ENCODE results near the gene XIRP1.
"Not testable (repeated sequence)": the region's sequence is repeated elsewhere in the genome, so short reads cannot be mapped to it uniquely, and the experiment has no call there.

The XIRP1 gene, protein sequence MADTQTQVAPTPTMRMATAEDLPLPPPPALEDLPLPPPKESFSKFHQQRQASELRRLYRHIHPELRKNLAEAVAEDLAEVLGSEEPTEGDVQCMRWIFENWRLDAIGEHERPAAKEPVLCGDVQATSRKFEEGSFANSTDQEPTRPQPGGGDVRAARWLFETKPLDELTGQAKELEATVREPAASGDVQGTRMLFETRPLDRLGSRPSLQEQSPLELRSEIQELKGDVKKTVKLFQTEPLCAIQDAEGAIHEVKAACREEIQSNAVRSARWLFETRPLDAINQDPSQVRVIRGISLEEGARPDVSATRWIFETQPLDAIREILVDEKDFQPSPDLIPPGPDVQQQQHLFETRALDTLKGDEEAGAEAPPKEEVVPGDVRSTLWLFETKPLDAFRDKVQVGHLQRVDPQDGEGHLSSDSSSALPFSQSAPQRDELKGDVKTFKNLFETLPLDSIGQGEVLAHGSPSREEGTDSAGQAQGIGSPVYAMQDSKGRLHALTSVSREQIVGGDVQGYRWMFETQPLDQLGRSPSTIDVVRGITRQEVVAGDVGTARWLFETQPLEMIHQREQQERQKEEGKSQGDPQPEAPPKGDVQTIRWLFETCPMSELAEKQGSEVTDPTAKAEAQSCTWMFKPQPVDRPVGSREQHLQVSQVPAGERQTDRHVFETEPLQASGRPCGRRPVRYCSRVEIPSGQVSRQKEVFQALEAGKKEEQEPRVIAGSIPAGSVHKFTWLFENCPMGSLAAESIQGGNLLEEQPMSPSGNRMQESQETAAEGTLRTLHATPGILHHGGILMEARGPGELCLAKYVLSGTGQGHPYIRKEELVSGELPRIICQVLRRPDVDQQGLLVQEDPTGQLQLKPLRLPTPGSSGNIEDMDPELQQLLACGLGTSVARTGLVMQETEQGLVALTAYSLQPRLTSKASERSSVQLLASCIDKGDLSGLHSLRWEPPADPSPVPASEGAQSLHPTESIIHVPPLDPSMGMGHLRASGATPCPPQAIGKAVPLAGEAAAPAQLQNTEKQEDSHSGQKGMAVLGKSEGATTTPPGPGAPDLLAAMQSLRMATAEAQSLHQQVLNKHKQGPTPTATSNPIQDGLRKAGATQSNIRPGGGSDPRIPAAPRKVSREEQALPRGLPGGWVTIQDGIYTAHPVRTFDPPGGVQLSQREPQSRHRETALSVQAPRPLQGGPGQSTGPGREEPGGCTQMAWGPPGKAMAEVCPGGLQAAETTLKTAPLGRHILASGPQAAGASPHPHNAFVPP (N-terminal part only)

GRCh38 chr3:39192490-39193092 is at the start of gene XIRP1:
Gene XIRP1 (minus strand): TSS chr3:39192595. CDS start chr3:39189445, 3,150 bp downstream.
- peak; percentile 33 for DNase-seq

DNA sequence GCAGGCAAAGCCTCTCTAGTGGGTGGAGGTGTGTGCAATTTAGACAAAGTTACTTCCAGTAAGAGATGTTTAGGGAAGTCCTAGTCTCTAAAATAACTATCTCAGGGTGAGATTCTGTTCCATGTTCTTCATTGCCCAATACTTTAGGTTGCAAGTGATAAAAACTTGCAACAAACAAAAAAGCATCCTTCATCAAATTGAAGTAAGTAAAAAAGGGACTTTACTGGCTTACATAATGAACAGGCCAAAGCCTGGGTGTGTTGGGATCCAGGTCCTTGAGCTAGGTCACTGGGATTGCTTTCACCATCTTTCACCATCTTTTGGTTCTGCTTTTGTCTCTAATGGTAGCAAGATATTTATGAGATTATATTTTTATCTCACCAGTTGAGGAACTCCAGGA is 49.2 kb upstream of the XIRP1 start:
- DNase-seq: no peak

DNA sequence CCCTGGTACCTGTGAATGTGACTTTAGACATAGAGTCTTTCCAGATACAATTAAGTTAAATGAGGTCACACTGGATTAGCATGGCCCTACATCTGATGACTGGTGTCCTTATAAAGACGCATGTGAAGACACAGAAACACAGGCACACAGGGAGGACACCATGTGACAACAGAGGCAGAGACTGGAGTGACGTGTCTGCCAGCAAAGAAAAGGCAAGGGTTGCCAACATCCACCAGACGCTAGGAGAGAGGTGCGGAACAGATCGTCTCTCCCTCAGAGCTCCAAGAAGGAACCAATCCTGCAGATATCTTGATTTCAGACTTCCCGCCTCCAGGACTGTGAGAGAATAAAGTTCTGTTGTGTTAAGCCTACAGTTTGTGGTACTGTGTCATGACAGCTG is 44.6 kb upstream of the XIRP1 start:
- DNase-seq: no peak

- peak; percentile 14 for DNase-seq
Observed at GRCh38 chr3:39234651-39235050, 42.3 kb upstream of the XIRP1 start.

GRCh38 chr3:39232859-39233258 is 40.5 kb upstream of the XIRP1 start:
- no peak for DNase-seq

DNA sequence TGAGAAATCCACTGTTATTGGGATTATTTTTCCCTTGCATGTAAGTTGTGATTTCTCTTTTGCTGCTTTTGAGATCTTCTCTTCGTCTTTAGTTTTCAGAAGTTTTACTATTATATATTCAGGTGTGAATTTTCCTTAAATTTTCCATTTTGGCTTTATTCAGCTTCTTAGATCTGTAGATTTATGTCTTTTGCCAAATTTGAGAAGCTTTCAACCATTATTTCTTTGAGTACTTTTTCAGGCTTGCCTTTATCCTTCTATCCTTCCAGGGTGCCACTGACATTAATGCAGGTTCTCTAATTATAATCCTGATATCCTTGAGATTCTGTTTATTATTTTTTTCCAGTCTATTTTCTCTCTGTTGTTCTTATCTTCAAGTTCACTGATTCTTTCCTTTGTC is 38.1 kb upstream of the XIRP1 start:
- no peak for DNase-seq

GRCh38 chr3:39228496-39228895 is 36.1 kb upstream of the XIRP1 start:
- DNase-seq: no peak

DNA sequence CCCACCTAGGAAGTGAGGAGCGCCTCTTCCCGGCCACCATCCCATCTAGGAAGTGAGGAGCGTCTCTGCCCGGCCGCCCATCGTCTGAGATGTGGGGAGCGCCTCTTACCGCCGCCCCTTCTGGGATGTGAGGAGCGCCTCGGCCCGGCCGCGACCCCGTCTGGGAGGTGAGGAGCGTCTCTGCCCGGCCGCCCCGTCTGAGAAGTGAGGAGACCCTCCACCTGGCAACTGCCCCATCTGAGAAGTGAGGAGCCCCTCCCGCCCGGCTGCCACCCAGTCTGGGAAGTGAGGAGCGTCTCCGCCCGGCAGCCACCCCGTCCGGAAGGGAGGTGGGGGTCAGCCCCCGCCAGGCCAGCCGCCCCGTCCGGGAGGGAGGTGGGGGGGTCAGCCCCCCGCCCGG is 35.2 kb upstream of the XIRP1 start:
- not testable (repeated sequence) for DNase-seq

GRCh38 chr3:39226106-39226741 is 33.8 kb upstream of the XIRP1 start:
- DNase-seq: no peak

DNA sequence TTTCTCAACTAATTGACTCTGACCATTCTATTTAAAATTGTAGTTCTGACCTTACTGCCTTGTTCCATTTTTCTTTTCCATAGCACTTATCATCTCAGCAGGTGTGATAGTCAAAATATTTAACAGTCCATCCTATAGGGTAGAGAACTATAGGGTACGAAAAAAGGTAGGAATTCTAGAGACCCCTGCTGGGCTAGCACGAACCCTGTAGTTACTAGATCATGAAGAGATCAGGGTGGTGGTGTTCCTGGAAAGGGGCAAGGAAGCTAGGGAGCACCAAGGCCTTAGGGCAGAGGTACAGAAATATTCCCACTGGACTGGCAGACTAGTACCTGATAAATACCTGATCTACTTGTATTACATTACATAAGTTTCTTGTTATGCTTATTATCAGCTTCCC is 31.9 kb upstream of the XIRP1 start:
- DNase-seq: no peak

DNA sequence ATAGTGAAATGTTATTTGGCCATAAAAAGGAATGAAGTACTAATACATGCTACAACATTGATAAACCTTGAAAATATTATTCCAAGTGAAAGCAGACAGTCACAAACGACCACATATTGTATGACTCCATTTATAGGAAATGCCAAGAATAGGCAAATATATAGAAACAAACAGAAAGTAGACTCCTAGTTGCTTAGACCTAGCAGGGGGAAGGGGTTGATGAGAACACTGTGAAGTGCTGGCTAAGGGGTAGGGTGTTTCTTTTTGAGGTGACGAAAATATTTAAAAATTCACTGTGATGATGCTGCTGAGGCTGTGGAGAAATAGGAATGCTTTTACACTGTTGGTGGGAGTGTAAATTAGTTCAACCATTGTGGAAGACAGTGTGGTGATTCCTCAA is 30.5 kb upstream of the XIRP1 start:
- no peak for DNase-seq

DNA sequence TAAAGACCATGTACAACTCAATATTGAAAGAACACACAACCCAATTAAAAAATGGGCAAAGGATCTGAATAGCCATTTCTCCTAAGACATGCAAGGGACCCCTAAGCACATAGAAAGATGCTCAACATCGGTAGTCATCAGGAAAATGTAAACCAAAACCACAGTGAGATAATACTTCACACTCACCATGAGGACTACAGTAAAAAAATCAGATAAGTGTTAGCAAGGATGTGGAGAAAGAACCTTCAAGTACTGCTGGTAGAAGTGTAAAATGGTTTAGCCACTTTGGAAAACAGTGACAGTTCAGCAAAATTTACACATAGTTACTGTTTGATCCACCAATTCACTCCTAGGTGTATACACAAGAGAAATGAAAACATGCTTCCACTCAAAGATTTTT is 30.1 kb upstream of the XIRP1 start:
- no peak for DNase-seq

GRCh38 chr3:39221141-39221530 is 28.7 kb upstream of the XIRP1 start:
- DNase-seq: no peak

DNA sequence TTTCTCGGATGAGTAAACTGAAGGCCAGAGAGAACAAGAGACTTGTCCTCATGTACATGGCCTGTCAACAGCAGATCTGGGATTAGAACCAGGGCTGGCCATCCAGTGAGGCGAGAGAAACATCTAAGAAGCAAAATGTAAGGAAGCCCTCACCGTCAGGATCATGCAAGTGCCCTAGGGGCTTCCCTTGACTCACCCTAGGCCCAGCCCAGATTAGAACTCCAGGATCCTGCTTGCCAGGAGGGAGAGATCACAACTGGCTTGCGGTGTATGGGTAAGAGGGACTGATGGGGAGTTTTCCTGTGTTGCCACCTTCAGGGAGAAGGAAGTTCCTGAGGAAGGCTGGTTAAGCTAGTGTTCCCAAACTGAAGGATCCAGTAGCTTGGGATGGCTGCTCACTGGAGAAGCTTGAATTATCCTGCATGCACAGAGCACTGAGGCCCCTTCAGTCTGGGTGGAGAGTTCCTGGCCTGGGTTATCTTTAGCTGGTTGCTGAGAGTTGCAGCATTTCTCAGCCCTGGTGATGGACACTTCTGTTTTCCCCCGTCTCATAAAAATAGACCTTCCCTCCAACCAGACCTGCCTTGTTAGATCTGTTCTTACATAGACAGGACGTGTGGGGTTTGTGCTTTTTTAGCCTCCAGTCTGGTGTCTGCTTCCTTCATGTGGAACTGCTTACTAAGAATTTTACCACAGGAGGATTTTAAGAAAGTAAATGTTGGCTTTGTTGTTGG is 28.2 kb upstream of the XIRP1 start:
- DNase-seq: no peak

DNA sequence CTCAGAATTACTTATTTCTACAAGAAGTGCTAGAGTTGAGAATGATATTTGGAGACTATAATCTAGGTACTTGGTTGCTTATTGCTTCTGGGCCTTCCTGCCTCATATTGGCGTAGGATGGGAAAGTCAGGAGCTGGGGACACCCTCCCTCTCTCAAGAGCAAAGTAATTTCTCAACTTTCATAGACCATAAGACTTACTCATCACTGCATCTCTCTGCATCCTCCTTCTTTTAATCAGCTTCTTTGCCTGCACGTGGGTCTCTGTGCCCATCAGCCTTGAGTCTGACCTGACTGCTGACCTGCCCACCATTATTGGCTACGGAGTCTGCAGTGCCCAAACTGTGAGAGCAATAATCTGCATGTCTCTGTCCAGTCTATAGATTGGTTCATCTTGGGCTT is 27.3 kb upstream of the XIRP1 start:
- DNase-seq: no peak

DNA sequence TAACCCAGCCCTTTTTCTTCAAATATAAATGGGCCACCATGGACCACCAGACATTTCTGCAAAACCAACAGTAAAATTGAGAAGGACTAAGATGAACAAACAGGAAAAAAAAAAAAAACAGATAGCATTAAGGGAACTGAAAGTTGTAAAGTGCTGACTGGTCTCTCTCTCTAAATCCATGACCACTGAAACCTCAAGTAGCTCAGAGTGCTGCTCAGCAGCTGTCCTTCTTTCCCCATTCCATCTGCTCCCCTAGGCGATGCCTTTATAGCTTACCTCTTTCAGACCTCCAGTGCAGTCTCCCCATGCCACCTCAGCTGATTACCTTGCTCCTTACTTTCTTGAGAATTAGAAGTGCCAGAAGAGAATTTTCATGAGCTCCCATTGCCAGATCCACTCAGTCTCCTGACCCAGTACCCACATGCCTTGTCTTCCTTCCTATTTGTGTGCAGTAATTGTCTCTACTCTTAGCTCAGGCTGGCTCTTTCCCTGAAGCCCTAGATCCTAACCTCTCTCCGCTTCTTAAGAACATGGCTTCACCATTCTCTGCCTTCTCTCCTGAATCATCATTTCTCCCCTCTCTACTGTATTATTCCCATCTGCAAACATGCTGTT is 23.9 kb upstream of the XIRP1 start:
- DNase-seq: no peak

DNA sequence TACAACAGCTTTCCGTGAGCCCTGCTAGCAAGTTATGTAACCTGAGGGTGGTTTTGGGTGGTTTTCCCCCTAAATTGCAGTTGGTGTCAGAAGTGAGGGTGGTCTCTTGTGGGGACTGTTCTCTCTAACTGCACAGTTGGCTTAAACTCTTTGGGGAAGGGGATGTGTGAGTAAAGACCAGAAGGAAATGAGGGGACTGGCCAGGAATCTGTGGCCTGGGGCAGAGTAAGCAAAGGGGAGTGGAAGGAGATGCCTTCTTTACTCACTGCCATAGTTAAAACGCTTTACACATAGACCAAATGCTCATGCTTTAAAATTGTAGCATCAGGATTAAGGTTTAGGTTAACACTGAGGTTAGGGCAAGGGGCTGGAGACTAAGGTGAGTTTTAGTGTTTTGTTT is 21.2 kb upstream of the XIRP1 start:
- DNase-seq: no peak

DNA sequence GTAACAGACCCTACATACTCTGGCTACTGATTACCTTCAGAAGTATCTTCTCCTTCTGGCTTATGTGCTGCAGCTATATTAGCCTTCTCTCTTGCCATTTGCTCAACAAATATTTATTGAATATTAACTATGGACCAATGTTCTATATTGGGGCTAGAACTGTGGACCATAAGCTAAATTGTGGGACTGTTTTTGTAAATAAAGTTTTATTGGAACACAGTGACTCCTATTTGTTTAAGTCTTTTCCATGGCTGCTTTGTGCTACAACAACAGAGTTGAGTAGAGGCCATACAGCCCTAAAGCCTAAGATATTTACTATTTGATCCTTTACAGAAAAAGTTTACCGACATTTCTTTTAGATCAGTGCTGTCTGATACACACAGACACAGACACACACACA is 20.3 kb upstream of the XIRP1 start:
- no peak for DNase-seq

- no peak for DNase-seq
Observed at GRCh38 chr3:39211332-39212130, 19.1 kb upstream of the XIRP1 start.

DNA sequence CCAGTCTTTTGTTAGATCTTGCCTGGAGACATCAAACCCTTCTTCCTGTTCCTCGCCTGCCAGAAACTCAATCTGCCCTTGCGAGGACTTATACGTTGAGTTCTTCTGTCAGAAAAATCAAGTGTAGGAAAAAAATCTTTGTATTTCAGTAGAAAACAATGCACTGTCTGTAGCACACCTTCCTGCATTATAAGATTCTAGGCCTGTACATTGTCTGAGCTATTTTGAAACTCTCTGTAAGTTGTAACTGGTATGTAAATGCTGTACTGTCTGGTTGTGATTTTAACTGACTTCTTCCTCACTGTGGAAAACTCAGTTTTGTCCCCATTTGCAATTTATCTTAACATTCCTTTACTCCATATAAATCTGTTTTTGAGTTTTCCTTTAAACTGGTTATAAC is 17.7 kb upstream of the XIRP1 start:
- DNase-seq: no peak
